DOHH2 (cell line): ENCODE measurements around the gene PDE7B.

Experiments used
- H3F3A ChIP-seq: fragments of 200-600 bp; sonication (generic), shearing (Covaris generic); 2 replicates; pipeline ENCODE4 v1.6.0; 2016; ENCODE audit warnings: antibody characterized with exemption, mild to moderate bottlenecking; ENCODE audit not compliant: control insufficient read depth, insufficient read depth
- H3K27ac ChIP-seq: fragments of 200-600 bp; sonication (generic); 2 replicates; pipeline ENCODE4 v1.5.1; 2014; ENCODE audit warnings: low read depth, mild to moderate bottlenecking, low read length, moderate library complexity
- H3K27me3 ChIP-seq: fragments of 200-600 bp; sonication (generic); 2 replicates; pipeline ENCODE4 v1.6.1; 2014; ENCODE audit warnings: mild to moderate bottlenecking, low read length, mixed read lengths; ENCODE audit not compliant: control insufficient read depth
- H3K36me3 ChIP-seq: fragments of 200-600 bp; sonication (generic); 2 replicates; pipeline ENCODE4 v1.6.1; 2014; ENCODE audit warnings: mild to moderate bottlenecking, low read length, moderate library complexity, mixed read lengths; ENCODE audit not compliant: control insufficient read depth
- H3K4me1 ChIP-seq: fragments of 200-600 bp; sonication (generic); 2 replicates; pipeline ENCODE4 v1.6.1; 2014; ENCODE audit warnings: mild to moderate bottlenecking, low read length, mixed read lengths; ENCODE audit not compliant: control insufficient read depth
- H3K4me2 ChIP-seq: fragments of 200-600 bp; sonication (generic); 2 replicates; pipeline ENCODE4 v1.6.0; 2014; ENCODE audit warnings: mild to moderate bottlenecking, low read length, moderate library complexity
- H3K4me3 ChIP-seq: fragments of 200-600 bp; sonication (generic); 2 replicates; pipeline ENCODE4 v1.5.1; 2014; ENCODE audit warnings: mild to moderate bottlenecking, low read length, mixed read lengths
- H3K79me2 ChIP-seq: fragments of 200-600 bp; sonication (generic); 2 replicates; pipeline ENCODE4 v1.6.1; 2014; ENCODE audit warnings: mild to moderate bottlenecking, low read length, mixed read lengths; ENCODE audit not compliant: control insufficient read depth
- H3K9me2 ChIP-seq: fragments of 200-600 bp; sonication (generic); replicated peaks from 2 replicates; pipeline ENCODE4 v1.6.1; 2014; ENCODE audit warnings: mild to moderate bottlenecking, low read length, mixed read lengths; ENCODE audit not compliant: control insufficient read depth
- H3K9me3 ChIP-seq: fragments of 200-600 bp; sonication (generic); 2 replicates; pipeline ENCODE4 v1.6.1; 2014; ENCODE audit warnings: antibody characterized with exemption, low read length, mixed read lengths; ENCODE audit not compliant: control insufficient read depth, insufficient read depth
- H4K20me1 ChIP-seq: fragments of 200-600 bp; sonication (generic); 2 replicates; pipeline ENCODE4 v1.6.0; 2014; ENCODE audit warnings: low read depth, mild to moderate bottlenecking, antibody characterized with exemption, low read length, moderate library complexity; ENCODE audit not compliant: control insufficient read depth, insufficient read depth
- CTCF ChIP-seq: fragments of 200-600 bp; sonication (generic); IDR thresholded peaks from one replicate; pipeline ENCODE4 v1.5.1; 2014; ENCODE audit warnings: antibody characterized with exemption, mild to moderate bottlenecking, low read depth, low read length; ENCODE audit not compliant: poor library complexity, severe bottlenecking
- EZH2phosphoT487 ChIP-seq: fragments of 200-600 bp; sonication (generic); IDR thresholded peaks from 2 replicates; pipeline ENCODE4 v1.6.1; 2017; ENCODE audit warnings: borderline replicate concordance, mild to moderate bottlenecking, antibody characterized with exemption, low read length, moderate library complexity, mixed read lengths

The PDE7B gene

GRCh38 chr6:136174510-136174909 is 323.0 kb downstream of the PDE7B start:
- Histone ChIP-seq H3K79me2 (no peaks in the 10 kb centered on the region), H3K9me2 (no peaks in the 10 kb centered on the region), H3K27ac (no peak overlapping the region), H3K36me3 (no peaks in the 10 kb centered on the region), H3K4me3 (no peak overlapping the region), H3K9me3 (no peaks in the 10 kb centered on the region), H4K20me1 (no peaks in the 10 kb centered on the region), H3F3A (no peaks in the 10 kb centered on the region), H3K27me3 (no peaks in the 10 kb centered on the region), H3K4me2 (no peak overlapping the region), H3K4me1 (no peaks in the 10 kb centered on the region)
- TF ChIP-seq EZH2phosphoT487 (no peak), CTCF (no peak)

GRCh38 chr6:136175873-136176272 is 324.4 kb downstream of the PDE7B start:
- Histone ChIP-seq H3F3A (no peaks in the 10 kb centered on the region), H3K27me3 (no peaks in the 10 kb centered on the region), H3K4me3 (no peak overlapping the region), H3K79me2 (no peaks in the 10 kb centered on the region), H3K4me1 (no peaks in the 10 kb centered on the region), H4K20me1 (no peaks in the 10 kb centered on the region), H3K9me3 (no peaks in the 10 kb centered on the region), H3K36me3 (no peaks in the 10 kb centered on the region), H3K9me2 (no peaks in the 10 kb centered on the region), H3K4me2 (no peak overlapping the region), H3K27ac (no peak overlapping the region)
- TF ChIP-seq EZH2phosphoT487 (no peak), CTCF (no peak)

GRCh38 chr6:136178749-136179148 is 327.2 kb downstream of the PDE7B start:
- H3K27me3 ChIP-seq: no peaks in the 10 kb centered on the region
- H4K20me1 ChIP-seq: no peaks in the 10 kb centered on the region
- no peaks in the 10 kb centered on the region; the same call in 1 of the 2 replicates for H3K4me1 ChIP-seq
- TF ChIP-seq CTCF (no peak), EZH2phosphoT487 (no peak)
- no peaks in the 10 kb centered on the region for H3K9me2 ChIP-seq
- H3K4me3 ChIP-seq: no peak overlapping the region
- H3F3A ChIP-seq: no peaks in the 10 kb centered on the region
- H3K36me3 ChIP-seq: no peaks in the 10 kb centered on the region
- no peak overlapping the region for H3K27ac ChIP-seq
- H3K79me2 ChIP-seq: no peaks in the 10 kb centered on the region
- no peaks in the 10 kb centered on the region for H3K9me3 ChIP-seq
- H3K4me2 ChIP-seq: no peak overlapping the region
